ENCODE data around the gene KLHDC4.
"Not testable (repeated sequence)": the region's sequence is repeated elsewhere in the genome, so short reads cannot be mapped to it uniquely, and the experiment has no call there.

The KLHDC4 gene

DNA sequence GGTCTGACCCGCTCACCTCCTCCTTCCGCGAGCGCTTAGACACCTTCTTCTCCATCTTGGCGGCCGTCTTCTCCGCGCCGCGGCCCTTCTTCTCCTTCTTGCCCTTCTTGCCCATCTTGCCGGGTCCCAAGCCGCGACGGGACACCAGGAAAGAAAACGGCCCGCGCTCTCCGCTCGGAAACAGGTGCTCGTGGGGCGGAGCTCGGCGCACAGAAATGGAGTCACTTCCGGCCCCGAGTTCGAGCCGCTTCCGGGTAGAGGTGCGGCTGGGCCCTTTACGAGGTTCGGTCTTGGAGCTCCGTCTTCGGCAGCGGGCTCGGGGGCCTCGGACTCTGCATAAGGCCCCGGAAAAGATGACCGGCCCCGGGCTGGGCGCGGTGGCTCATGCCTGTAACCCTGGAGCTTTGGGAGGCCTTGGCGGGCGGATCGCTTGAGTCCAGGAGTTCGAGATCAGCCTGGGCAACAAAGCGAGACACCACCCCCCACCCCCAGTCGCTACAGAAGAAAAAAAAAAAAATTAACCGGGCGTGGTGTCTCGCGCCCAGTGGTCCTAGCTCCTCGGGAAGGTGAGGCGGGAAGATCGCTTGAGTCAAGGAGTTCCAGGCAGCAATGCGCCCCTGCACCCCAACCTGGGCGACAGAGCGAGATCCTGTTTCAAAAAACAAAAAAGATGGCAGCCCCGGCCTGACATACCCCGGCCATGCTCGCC is at the start of gene KLHDC4:
Gene KLHDC4 (minus strand): TSS at position 211 of the 709 bp plus-strand sequence. CDS start 96 bp downstream, at position 115.
- peak; percentile 79 for DNase-seq (ENCODE audit: low spot score)

DNA sequence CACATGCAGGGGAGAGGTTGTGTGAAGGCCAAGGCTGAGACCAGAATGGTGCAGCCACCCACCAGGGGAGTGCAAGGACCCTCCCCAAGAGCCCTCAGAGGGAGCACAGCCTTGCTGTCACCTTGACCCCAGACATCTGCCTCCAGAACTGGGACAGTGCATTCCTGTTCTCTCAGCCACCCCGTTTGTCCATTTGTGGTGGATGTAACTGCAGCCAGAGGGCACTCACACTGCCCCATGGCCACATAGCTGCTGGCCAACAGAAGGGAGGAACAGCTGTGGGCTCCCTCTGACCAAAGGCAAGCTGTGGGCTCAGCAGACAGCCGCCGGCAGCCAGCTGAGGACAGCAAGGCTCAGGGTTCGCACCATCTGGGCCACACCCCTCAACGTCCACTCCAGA is 49.8 kb upstream of the KLHDC4 start:
- no peak for DNase-seq (ENCODE audit: low spot score)

DNA sequence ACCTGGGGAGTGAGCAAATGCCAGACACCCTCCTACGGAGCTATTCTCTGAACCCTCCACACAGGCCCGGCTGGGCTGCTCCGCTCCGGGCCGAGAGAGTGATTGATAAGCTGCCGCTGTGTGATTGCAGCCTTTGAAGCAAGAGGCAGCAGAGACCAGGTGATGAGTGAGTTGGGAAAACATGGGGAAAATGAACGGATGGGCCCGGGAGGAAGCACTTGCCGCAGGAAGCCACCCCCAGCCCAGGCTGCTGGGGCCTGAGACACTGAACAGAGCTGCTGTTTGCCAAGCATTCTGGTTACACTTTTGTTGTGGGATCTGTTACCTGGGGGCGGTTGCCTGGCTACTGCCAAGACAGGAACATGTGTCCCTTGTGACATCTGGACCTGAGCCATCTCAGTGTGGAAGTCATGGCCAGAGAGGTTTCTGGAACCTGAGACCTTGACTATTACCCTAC is 46.4 kb upstream of the KLHDC4 start:
- DNase-seq (ENCODE audit: low spot score) = no peak

DNA sequence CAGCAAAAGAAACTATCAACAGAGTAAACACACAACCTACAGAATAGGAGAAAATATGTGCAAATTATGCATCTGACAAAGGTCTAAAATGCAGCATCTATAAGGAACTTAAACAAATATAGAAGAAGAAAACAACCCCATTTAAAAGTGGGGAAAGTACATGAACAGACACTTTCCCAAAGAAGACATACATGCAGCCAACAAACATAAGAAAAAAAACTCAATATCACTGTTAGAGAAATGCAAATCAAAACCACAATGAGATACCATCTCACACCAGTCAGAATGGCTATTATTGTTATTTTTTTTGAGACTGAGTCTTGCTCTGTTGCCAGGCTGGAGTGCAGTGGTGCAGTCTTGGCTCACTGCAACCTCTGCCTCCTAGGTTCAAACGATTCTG is 45.7 kb upstream of the KLHDC4 start:
- DNase-seq (ENCODE audit: low spot score) = not testable (repeated sequence)

DNA sequence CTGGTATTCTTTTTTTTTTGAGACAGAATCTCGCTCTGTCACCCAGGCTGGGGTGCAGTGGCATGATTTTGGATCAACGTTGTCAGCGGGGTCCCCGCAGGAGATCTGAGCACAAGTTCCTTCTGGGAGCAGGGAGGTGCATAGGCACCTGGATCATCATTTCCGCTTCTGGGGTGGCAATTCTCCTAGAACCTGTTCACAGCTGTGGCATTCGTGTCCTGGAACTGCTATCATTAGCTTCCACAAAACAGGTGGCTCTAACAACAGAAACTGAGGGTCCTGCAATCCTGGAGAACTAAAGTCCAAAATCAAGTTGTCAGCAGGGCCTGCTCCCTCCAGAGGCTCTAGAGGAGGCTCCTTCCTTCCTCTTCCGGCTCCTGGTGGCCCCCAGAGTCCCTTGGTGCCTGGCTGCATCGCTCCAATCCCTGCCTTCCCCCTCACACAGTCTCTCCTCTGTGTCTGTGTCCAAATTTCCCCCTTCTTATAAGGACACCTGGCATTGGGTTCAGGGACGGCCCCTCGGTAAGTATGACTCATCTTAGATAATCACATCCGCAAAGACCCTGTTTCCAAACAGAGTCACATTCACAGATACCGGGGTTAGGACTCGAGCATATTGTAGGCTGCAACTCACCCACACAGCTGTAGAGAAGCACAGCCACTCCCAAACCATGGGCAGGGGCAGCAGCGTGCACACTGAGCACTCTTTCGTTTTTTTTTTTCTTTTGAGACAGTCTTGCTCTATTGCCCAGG is 43.5 kb upstream of the KLHDC4 start:
- no peak for DNase-seq (ENCODE audit: low spot score)

DNA sequence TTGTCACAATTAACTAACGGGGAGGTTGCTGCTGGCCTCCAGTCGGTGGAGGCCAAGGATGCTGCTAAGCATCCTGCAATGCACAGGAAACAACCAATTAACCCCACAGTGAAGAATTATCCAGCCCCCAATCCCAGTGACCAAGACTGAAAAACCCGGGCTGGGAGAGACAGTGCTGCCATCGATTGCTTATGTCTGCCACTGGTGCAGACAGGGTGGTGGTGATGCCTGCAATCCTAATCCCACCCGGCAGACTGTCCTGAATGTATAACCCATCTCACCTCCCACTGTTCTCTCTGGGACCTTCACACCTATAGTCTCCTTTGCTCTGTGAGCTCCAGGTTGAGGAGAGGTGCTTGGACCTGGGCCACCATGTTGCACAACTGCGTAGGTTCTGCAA is 42.3 kb upstream of the KLHDC4 start:
- DNase-seq (ENCODE audit: low spot score) = no peak

DNA sequence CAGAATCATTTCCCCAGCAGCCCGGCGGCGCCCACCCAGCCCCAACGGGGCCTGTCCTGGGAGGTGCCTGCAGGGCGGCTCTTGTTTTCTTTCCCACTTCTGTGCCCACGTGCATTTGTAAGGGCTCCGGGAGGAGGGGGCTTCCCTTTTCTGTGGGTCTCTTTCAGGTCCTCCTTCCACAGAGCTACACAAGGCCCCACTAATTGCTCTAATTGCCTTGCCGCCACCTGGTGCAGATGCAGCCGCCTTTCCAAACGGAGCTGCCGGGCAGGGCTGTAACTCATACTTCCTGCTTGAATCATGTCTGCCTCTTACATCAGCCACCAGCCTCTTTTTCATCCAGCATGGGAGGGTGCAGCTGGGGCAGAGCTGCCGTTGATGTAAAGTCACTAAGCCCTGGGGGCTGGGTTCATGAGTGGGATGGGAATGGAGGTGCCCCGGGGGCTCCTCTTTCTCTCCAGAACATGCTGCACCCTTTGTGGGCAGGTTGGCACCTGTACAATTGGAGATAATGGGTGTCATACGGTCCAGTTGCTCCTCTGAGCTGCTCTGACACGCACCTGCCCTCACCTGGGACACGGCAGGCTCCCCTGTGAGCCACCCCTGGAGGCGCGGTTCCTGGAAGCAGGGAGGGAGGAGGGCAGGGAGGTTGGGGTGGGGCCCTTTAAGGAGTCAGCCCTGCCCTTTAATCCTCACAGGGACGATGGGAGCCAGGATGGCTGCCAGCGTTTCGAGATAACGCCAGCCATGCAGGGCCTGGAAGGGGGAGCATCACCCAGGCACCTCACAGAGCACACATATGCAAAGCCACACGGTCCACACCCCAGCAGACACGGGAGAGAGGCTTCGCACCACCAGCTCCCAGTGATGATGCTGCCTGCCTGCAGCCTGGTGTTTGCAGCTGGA is 41.1 kb upstream of the KLHDC4 start:
- no peak for DNase-seq (ENCODE audit: low spot score)

DNA sequence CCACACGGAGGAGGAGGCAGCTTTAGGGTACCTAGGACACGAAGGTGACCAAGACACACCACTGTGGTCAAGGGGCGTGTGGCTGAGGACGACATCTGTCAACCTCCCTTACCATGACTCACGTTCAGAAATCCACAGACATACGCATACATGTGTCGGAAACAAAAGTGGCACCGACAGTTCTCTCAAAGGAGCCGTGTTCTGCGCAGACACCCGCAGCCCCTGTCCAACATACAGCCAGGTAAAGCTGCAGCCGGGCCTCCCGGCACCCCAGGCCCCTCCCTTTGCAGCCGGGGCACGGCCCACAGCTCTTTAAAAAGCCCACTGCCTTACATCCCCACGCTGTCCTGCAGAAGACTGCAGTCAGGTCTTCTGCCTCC is 40.5 kb upstream of the KLHDC4 start:
- no peak for DNase-seq (ENCODE audit: low spot score)

DNA sequence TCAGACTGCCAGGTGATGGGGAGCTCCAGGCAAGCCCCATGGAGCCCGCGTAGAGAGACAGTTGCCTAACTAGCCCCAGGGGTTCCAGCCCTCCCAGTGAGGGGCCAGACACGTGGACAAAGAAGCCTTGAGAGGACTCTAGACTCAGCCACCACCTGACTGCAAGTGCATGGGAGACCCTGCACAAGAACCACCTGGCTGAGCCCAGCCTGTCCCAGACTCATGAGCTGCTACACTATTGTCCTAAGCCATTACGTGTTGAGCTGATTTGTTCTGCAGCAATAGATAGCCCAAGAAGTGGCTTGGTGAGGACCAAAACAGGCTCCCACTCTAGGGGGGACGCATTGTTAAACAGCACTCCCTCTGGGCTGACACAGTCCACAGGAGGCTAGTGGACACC is 37.6 kb upstream of the KLHDC4 start:
- no peak for DNase-seq (ENCODE audit: low spot score)

DNA sequence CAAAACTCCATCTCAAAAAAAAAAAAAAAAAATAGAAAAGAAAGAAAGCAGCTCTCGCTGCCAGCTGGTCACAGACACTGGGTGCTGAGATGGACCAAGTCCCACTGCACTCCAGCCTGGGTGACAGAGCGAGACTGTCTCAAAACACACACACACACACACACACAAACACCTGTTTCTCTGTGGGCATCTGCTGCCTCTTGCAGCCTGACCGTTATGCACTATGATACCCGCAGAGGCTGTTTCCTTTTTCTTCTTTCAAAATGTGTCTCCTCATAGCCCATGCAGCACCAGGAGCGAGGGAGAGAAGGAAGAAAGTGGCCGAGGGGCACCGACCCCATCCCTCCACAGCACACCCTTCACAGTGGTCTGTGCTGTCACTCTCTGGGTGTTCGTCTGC is 36.9 kb upstream of the KLHDC4 start:
- DNase-seq (ENCODE audit: low spot score) = no peak

DNA sequence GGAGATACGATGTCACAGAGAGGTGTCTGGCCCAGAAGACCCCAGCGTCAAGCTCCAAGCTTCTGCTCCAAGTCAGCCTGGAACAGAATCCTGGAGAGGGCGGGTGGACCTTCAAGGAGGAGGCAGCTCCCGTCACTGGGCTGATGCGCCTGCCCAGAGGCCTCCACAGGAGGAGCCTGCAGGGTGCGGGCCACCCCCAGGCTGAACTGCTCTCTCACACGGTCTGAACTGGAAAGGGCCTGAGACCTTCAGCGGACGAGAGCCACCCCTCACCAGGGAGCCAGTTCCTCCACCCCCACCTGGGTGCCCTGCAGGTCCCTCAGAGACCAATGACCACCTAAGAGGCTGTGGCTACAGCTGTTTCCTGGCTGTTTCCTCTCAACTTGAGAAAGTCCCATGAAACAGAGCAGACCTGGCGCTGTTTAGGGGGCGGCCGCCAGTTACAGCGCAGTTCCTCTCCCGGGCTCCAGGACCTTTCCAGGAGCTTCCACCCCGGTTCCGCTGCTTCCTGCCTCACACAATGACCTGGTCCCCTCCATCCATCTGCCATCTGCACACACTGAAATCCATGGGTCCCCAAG is 36.0 kb upstream of the KLHDC4 start:
- no peak for DNase-seq (ENCODE audit: low spot score)

DNA sequence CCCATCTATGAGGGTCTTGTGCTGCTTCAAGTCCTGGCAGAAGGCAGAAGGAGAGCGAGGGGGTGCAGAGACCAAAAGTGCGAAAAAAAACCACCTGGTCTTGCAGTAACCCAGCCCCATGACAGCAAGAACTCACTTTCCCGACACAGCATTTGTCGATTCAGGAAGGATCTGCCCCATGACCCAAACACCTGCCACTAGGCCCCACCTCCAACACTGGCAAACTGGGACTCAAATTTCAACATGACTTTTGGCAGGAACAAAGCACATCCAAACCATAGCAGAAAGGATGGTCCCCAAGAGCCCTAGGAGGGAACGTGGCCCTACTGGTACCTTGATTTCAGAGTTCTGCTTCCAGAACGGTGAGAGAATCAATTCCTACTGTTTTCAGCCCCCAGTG is 34.7 kb upstream of the KLHDC4 start:
- DNase-seq (ENCODE audit: low spot score) = no peak

DNA sequence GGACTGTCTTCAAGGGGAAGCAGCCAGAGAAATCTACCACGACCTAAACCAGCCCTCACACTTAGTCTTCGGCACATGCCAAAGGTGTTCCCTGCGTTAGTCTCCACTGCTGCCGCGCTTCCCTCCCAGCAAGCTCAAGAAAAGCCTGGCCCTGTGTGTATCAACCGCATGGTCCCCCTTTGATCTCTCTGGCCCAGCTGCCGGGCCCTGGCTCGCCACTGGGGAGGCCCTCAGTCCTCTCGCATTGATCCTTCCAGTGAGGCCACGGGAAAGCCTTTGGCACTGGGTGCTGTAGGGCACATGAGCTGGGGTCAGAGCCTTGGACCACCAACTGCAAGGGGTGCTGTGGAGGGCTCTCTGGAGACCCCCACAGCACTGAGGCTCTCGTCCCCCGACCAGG is 29.6 kb upstream of the KLHDC4 start:
- DNase-seq (ENCODE audit: low spot score) = no peak

DNA sequence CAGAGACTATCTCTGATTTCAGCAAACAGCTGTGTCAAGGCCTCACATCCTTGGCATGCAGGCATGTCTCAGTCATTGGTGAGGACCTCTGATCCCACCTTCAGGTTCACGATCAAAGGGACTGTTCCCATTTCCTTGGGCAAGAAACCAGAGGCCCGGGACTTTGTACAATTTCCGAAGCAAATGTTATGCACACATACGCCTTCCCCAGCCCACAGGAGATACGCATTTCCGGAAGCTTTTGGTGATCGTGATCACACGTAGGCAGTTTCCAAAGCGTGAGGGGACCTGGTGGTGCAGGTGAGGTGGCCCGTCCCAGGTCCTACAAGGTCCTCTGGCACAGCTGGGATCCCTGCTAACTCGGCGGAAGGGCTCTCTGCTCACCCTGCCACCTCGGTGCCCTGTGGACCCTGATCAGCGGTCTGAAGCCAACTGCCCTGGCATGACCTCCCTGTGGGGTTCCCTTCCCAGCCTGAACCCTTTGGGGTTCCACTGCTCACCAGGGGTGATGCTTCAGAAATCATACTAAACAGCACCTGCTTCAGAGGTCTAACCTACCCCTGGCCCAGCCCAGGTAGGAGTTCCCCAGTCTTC is 28.8 kb upstream of the KLHDC4 start:
- DNase-seq (ENCODE audit: low spot score) = no peak

DNA sequence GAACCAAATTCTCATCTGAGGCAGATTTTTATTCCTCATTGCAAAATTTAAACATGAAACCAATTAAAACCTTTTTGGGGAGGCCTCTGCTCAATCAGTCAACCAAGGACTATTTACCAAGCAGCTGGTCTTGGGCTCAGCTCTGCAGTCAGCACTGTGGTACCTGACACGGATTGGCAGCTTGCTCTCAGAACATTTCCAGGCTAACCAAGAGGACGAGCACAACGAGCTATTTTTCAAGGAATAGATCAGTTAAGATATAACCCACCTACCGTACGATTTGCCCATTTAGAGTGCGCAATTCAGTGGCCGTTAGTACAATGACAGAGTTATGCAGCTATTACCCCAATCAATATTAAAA is 26.4 kb upstream of the KLHDC4 start:
- DNase-seq (ENCODE audit: low spot score) = no peak

DNA sequence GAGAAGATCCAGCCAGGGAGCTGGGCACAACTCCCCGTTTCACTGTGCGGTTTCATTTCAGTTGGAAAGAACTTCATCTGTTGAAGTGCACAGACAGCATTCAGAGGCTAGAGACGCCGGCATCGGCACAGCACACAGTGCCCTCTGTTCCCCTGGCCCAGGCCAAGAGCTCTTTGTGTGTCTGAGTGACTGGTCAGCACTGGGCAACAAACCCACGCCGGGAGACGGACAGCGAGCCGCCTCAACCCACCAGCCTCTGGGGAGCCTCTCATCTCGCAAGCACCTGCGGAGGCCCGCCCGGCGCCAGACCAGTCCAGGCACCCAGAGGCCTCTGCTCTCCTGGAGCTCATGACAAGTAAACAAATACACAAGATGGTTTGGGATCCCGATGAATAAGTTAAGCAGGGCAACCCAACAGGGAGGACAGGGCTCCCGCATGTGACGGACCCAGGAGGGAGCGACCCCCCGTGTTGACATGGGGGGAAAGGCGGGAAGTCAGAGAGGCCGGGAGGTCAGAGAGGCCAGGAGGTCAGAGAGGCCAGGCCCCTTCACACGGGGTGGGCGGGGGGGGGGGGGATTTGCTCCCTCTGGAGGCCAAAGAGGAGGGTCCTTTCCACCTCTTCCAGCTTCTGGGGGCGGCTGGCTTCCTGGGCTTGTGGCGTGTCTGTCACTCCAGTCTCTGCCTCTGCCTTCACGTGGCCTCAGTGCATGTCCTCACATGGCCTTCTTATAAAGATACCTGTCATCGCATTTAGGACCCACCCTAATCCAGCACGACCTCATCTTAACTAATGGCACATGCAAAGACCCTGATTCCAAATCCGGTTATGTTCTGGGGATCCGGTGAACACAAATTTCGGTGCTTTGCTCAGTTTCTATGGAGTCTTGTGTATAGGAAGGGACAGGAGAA is 25.8 kb upstream of the KLHDC4 start:
- DNase-seq (ENCODE audit: low spot score) = peak; percentile 86

DNA sequence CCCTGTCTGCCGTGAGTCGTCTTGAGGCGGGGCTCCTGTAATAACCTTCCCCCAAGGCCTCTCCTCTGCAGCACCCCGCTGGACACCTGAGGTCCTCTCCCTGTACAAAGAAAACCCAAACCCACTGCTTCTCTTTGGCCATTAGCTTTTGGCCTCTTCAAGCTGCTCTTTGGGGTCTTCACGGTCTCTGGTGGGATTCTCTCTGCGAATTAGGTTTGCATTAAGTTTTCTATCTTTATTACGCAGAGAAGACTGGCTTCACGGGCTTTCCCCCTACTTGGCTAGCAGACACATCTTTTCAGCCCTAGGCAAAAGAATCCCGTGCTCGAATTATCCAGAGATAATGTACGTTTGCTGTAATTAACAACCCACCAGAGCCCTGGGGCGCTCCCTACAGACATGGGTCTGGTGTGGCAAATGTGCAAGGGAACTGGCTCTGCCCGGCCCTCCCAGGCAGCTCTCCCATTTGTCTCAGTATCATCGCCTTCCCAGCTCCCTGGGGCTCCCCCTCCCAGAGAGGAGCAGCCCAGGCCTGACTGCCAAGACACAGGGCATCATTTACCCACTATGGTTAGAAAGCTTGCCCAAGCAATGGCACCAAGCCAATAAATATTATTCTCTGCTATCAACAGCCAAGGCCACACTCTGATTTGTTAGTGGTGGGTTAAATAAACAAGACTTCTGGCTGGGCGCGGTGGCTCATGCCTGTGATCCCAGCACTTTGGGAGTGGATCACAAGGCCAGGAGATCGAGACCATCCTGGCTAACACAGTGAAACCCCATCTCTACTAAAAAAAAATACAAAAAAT is 24.7 kb upstream of the KLHDC4 start:
- peak; percentile 37 for DNase-seq (ENCODE audit: low spot score)

DNA sequence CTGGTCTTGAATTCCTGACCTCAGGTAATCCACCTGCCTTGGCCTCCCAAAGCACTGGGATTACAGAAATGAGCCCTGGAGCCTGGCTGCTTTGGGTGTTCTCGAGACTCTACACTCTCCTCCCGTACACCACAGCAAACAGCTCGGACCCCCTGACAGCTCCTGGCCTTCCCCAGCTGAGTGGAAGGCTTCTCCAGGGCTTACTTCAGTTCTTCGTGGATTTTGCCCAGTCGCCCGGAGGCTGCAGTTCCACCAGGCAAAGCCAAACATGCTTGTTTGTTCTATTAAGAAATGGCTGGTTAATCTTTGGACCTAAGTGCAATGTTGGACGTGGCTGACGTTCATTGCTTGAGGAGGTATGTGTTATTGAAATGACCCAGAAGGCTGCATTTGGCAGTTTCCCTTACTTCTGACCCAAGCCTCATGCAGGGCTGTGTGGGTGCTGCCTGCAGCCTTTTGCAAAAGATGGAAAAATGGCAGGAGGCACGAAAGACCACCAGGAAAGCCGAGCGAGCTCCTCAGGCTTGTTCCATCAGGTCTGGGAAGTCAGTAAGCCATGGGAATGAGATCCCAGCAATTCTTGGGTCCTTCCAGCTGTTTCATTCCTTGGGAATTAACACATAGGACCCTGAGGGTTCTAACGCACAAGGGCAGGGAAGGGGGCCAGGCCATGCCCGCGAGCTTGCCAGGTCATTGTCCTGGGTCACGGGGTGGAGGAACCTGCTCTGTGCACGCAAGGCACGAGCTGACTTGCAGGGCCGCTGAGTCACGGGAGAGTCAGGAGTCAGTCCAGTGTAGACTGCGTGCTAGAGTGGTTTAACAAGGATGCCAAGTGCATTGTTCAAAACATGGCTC is 23.9 kb upstream of the KLHDC4 start:
- DNase-seq (ENCODE audit: low spot score) = no peak
